Small intestine (tissue), 7 donors: ENCODE results near the gene POU2F2. TPM values are rescaled to one million over a fixed set of nuclear protein-coding genes. Genes with fewer than 3 reads are reported as not detected.
A peak's percentile ranks its signal among the peaks of the same experiment; 100 is the strongest.

Experiments
- DNase-seq, 2 donors: peaks; one replicate each; pipeline versions ENCODE4 v3.0.0 to v3.0.0-alpha.2; 2013
- FAIRE-seq: peaks from 2 replicates; lab custom pipeline; 2012; peaks lifted over from hg19 to GRCh38; lab: Jason Lieb, UNC
- H3K27ac ChIP-seq, 3 donors: one replicate each; pipeline ENCODE4 v1.5.1; 2013; ENCODE audit warnings: low read length in 2 of 3, mild to moderate bottlenecking in 2 of 3, control low read depth in 1 of 3, inconsistent platforms in 1 of 3, low read depth in 1 of 3, moderate library complexity in 1 of 3
- H3K27me3 ChIP-seq, 3 donors: one replicate each; pipeline ENCODE4 v1.6.1; 2013; ENCODE audit warnings: low read length in 3 of 3, inconsistent platforms in 1 of 3; ENCODE audit not compliant: control insufficient read depth in 3 of 3, insufficient read depth in 3 of 3
- H3K36me3 ChIP-seq, 3 donors: one replicate each; pipeline ENCODE4 v1.6.1; 2013; ENCODE audit warnings: low read length in 3 of 3, inconsistent platforms in 1 of 3, low read depth in 1 of 3, mild to moderate bottlenecking in 1 of 3, moderate library complexity in 1 of 3; ENCODE audit not compliant: control insufficient read depth in 3 of 3, insufficient read depth in 2 of 3
- H3K4me1 ChIP-seq, 3 donors: one replicate each; pipeline ENCODE4 v1.6.1; 2013; ENCODE audit warnings: low read length in 2 of 3, inconsistent platforms in 1 of 3, low read depth in 1 of 3, mild to moderate bottlenecking in 1 of 3, moderate library complexity in 1 of 3; ENCODE audit not compliant: control insufficient read depth in 3 of 3, insufficient read depth in 2 of 3
- H3K4me3 ChIP-seq, 3 donors: one replicate each; pipeline ENCODE4 v1.5.1; 2013; ENCODE audit warnings: low read length in 3 of 3, control low read depth in 1 of 3, inconsistent platforms in 1 of 3, low read depth in 1 of 3, mild to moderate bottlenecking in 1 of 3, moderate library complexity in 1 of 3
- H3K9me3 ChIP-seq, 2 donors: one replicate each; pipeline ENCODE4 v1.6.1; 2013; ENCODE audit warnings: low read depth in 1 of 2, low read length in 1 of 2; ENCODE audit not compliant: control insufficient read depth in 2 of 2, insufficient read depth in 1 of 2
- WGBS, 3 donors: extraction: QIAGEN DNeasy Blood & Tissue Kit; methylation state at CpG; one replicate each; pipeline ENCODE4 v1.1.7; 2013; 5-methylcytosine and 5-hydroxymethylcytosine counted together
- polyA plus RNA-seq, 4 donors: library from polyadenylated mRNA; stranded (reverse) in 3 of 4; unstranded in 1 of 4; fragments of 200-250 nt in 3 of 4; fragments of 120-200 nt in 1 of 4; gene quantifications; one replicate each; pipeline versions ENCODE4 v1.2.1 to v1.2.3, GENCODE V29; 2013
- donor health status: healthy with polysubstance abuse.
- donor health status: control.
- donor health status: control.
- donor health status: Bipolar disorder and iron deficiency.
- donor health status: healthy.

Gene POU2F2
- polyA plus RNA-seq, 4 donors, result 0.45 to 2.7 (median 1.9) TPM

DNA sequence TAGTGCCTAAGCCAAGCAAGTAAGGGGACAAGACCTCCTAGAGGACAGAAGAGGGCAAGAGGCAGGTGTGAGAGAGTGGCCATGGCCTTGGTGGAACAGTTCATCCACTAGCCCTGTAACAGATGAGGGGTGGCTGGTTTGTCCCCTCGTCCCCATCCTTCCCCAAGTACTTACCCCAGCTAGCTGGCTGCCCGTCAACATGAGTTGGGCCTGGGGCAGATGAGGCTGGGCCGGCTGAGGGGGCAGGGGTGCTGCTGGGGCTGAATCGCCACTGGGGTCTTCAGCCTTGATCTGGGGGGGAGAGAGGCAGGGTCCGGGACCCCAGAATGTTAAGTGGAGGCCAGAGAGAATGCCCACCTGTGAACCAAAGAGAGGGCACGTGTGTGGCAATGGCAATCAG lies 15.2 kb downstream of the POU2F2 start:
- Histone ChIP-seq H3K27ac (no peak overlapping the region), H3K9me3 (no peaks in the 10 kb centered on the region), H3K36me3 (no peaks in the 10 kb centered on the region), H3K4me3 (no peak overlapping the region), H3K27me3 (peaks cover 0 to 8% (median 0%) of the 10 kb centered on the region in 3 donors), H3K4me1 (peaks cover 0 to 2% (median 0%) of the 10 kb centered on the region in 3 donors)
- DNase-seq, result no peak
- FAIRE-seq, result no peak
- WGBS, 3 donors, result 89 to 91% (median 90%) methylated on average over 5 to 6 of the region's 6 CpGs

DNA sequence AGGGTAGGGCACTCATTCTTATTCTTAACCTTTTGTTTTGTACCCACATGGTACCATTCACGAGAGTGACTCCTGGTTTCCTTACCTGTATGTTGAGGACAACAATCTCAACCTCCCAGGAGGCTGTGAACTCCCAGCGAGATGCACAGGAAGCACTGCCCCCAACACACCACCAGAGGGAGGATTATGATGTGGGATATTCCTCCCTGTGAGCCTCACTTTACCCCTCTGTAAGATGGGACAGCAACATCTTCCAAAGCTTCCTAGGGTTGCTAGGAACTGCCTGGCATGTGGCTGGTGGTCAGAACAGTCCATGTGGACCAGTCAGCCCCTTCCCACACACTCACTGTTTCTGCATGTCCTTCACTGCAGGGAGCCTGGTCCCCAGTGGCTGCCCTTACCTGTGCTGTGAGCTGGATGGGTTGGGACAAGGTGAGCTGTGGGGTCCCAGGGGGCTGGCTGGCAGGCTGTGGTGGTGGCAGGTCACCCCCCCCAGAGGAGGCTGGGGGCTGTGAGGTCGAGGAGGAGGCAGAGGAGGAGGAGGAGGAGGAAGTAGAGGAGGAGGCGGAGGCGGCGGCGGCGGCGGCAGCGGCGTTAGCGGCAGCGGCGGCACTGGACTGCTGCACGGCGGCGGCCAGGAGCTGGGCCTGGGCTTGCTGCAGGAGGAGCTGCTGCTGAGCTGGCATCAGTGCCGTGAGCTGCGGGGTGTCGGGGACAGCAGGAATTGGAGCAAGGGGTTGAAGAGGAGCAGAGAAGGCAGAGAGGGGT lies 15.8 kb downstream of the POU2F2 start:
- no peak overlapping the region for H3K27ac ChIP-seq
- WGBS, 3 donors, result 91 to 95% (median 92%) methylated on average over 19 to 20 of the region's 20 CpGs
- no peak for FAIRE-seq
- H3K27me3 ChIP-seq, result peaks cover 0 to 11% (median 0%) of the 10 kb centered on the region in 3 donors
- DNase-seq, result no peak
- no peaks in the 10 kb centered on the region for H3K9me3 ChIP-seq
- H3K36me3 ChIP-seq, result no peaks in the 10 kb centered on the region
- H3K4me3 ChIP-seq, result no peak overlapping the region
- no peaks in the 10 kb centered on the region for H3K4me1 ChIP-seq

DNA sequence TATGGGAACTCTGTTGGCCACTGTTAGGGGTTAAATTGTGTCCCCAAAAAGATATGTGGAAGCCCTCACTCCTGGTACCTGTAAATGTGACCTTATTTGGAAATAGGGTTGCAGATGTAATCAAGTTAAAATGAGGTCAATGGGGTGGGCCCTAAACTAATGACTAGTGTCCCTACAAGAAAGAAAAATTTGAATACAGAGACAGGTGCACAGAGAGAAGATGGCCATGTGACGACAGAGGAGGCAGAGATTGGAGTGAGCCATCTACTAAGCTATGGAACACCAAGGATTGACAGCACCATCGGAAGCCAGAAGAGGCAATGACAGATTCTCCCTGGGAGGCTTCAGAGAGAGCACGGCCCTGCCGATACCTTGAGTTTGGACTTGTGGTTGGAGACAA lies 16.5 kb downstream of the POU2F2 start:
- FAIRE-seq, result no peak
- no peak for DNase-seq
- Histone ChIP-seq H3K36me3 (no peaks in the 10 kb centered on the region), H3K27ac (no peak overlapping the region), H3K4me3 (no peak overlapping the region), H3K4me1 (no peaks in the 10 kb centered on the region), H3K27me3 (peaks cover 0 to 11% (median 0%) of the 10 kb centered on the region in 3 donors), H3K9me3 (no peaks in the 10 kb centered on the region)
- WGBS, 3 donors, result 72 to 93% (median 81%) methylated on average over 4 of the region's 4 CpGs

DNA sequence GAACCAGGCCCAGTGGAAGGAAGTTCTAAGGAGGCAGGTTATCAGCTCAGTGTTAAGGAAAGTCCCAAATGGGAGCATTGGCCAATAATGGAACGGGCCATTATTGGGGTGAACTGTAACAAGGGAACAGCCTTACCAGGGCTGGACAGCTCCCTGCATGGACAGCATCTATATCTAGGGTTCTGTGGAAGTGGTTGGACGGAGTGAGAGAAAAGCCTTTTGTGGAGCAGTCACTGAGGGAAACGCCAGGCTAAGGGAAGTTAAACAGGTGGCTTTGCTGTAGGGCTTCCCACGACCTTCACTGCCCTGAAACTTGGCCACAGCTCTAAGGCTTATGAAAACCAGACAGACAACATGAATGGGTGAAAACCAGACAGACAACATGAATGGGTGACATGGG lies 17.0 kb downstream of the POU2F2 start:
- H3K9me3 ChIP-seq, result no peaks in the 10 kb centered on the region
- FAIRE-seq (no peak), DNase-seq (no peak)
- no peak overlapping the region for H3K4me3 ChIP-seq
- no peak overlapping the region for H3K27ac ChIP-seq
- WGBS, 3 donors, result 60 to 74% (median 69%) methylated on average over 4 of the region's 4 CpGs
- H3K27me3 ChIP-seq, result peaks cover 0 to 11% (median 0%) of the 10 kb centered on the region in 3 donors
- no peaks in the 10 kb centered on the region for H3K4me1 ChIP-seq
- no peaks in the 10 kb centered on the region for H3K36me3 ChIP-seq

DNA sequence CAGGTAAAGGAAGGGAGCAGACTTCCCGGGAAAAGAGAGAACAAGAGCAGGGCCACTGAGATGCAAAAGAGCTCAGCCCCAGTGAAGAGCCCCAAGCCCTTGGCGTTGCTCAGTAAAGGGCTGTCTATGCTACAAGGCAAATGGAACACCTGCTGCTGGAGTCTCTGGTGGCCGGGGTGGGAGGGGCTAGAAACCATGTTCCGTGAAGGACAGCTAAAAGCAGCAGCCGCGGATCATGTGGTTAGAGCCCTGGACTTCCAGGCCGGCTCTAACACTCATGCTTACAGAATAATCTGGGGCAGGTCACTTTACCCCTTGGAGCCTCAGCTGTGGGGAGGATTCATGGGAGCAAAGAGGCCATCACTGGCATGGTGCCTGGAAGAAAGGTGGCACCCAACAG lies 17.8 kb downstream of the POU2F2 start:
- no peaks in the 10 kb centered on the region for H3K36me3 ChIP-seq
- DNase-seq (no peak), FAIRE-seq (no peak)
- no peaks in the 10 kb centered on the region for H3K4me1 ChIP-seq
- WGBS, 3 donors, result 22 to 48% (median 34%) methylated on average over 7 of the region's 7 CpGs
- no peak overlapping the region for H3K4me3 ChIP-seq
- H3K27me3 ChIP-seq, result peaks cover 0 to 11% (median 0%) of the 10 kb centered on the region in 3 donors
- H3K9me3 ChIP-seq, result no peaks in the 10 kb centered on the region
- H3K27ac ChIP-seq, result peak overlapping the region in 1 of 3 donors; percentile 69

DNA sequence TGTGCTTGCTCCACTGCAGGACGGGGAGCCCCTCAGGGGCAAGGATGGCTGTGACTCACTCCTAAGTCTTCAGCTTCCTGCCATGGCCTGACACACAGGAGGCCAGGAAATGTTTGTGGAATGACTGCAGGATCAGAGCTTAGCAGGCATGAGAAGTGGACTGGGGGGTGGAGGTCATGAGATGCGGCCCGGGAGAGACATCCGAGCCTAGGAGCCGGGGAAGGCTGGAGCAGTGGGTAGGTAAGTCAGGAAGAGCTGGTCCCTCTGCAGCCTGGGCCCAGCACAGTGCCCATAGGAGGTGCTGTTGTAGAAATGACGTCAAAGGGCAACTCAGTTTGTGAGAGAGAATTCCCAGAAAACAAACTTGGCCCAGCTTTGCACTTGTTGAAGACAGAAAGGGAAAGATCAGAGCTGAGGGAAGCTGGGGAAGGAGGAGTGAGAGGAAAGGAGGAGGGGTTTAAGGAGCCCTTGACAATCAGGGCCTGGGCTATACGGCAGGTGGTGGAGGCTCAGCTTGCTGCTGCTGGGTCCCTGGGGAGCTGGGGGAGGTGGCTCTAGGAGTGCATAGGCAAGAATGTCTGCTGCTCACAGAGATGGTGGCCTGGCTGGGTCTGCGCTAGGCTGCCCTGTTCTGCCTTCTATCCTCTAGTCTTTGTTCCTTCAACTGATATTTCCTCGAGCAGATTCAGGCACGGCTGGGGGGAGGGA lies 18.5 kb downstream of the POU2F2 start:
- whole genome bisulfite sequencing, 3 donors, result 50 to 61% (median 60%) methylated on average over 10 of the region's 10 CpGs
- peak overlapping the region in 1 of 3 donors; percentile 69 for H3K27ac ChIP-seq
- H3K9me3 ChIP-seq, result no peaks in the 10 kb centered on the region
- H3K4me1 ChIP-seq, result no peaks in the 10 kb centered on the region
- peaks cover 0 to 11% (median 0%) of the 10 kb centered on the region in 3 donors for H3K27me3 ChIP-seq
- no peak for FAIRE-seq
- DNase-seq, result no peak
- H3K4me3 ChIP-seq, result no peak overlapping the region
- H3K36me3 ChIP-seq, result no peaks in the 10 kb centered on the region

DNA sequence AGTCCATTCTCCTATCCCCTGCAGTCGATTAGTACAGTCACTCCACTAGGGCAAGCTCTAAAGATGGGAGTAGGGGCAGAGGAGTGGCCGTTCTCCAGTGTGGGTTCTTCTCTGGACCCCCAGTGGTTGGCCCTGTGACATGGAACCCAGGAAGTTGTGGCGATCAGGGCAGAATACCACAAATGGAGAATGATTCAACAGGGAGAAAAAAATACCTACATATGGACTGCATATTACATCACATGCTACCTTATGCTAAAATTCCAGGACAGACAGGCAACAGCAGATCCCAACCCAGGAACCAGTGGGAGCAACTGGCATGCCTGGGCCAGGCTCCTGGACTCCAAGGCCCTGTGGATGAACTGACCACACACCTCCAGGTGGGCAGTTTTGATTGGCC lies 20.4 kb downstream of the POU2F2 start:
- 79 to 87% (median 80%) methylated on average over 3 of the region's 3 CpGs for WGBS, 3 donors
- H3K4me3 ChIP-seq, result no peak overlapping the region
- FAIRE-seq (no peak), DNase-seq (no peak)
- H3K27me3 ChIP-seq, result peaks cover 0 to 11% (median 0%) of the 10 kb centered on the region in 3 donors
- no peaks in the 10 kb centered on the region for H3K36me3 ChIP-seq
- no peak overlapping the region for H3K27ac ChIP-seq
- H3K4me1 ChIP-seq, result no peaks in the 10 kb centered on the region
- H3K9me3 ChIP-seq, result no peaks in the 10 kb centered on the region

DNA sequence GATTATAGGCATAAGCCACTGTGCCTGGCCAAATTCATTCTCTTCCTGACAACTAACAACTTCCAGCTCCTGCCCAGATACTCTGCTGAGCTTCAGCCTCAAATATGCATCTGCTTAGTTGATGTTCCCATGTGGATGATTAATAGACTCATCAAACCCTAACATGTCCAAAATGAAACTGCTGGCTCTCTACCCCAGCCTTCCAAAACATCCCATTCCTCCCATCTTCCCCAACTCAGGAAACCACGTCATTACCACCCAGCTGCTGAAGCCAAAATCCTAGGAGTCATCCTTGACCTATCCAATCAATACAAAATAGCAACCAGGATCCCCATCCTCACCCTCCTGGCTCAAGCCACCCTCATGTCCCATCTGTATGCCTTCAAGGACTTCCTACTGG lies 20.9 kb downstream of the POU2F2 start:
- 72 to 83% (median 73%) methylated on average over 1 of the region's 1 CpG for WGBS, 3 donors

More for the DNA sequence above, 20.9 kb downstream of the POU2F2 start:
- Histone ChIP-seq H3K4me3 (no peak overlapping the region), H3K9me3 (no peaks in the 10 kb centered on the region), H3K27me3 (peaks cover 0 to 11% (median 0%) of the 10 kb centered on the region in 3 donors), H3K4me1 (no peaks in the 10 kb centered on the region), H3K27ac (no peak overlapping the region), H3K36me3 (no peaks in the 10 kb centered on the region)
- no peak for FAIRE-seq
- no peak for DNase-seq
